ENCODE results near the gene PPP1R16B.

Gene PPP1R16B

DNA sequence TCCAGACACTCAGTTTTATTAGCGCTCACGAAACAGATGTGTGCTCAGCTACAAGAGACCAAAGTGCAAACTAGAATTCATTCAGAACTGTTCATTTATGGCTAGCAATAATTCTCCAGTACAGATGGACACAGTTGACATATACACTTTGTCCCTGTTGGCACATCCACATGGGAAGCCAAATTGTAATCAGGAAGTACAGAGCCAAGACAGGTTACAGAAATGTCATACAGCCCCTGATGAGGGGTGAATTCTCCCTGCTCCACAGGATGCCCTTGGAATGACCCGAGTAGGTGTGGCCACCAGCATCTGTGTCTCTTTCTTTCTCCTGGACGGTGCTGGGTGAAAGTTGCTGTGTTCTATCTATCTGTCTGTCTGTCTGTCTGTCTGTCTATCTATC is 164.2 kb downstream of the PPP1R16B start:
- H3K4me3 ChIP-seq (ENCODE audit: low read length), result no peak overlapping the region
- TF ChIP-seq CTCF (conservative IDR thresholded peaks at IDR 0.05; ENCODE audit: low read depth, low read length), result no peak
- DNase-seq (ENCODE audit: low read depth), result no peak

GRCh38 chr20:38970302-38970701 is 164.8 kb downstream of the PPP1R16B start:
- TF ChIP-seq CTCF (conservative IDR thresholded peaks at IDR 0.05; ENCODE audit: low read depth, low read length), result no peak
- no peak overlapping the region for H3K4me3 ChIP-seq (ENCODE audit: low read length)
- no peak for DNase-seq (ENCODE audit: low read depth)
